ENCODE measurements around the gene MYF6.
"Not testable (repeated sequence)": the region's sequence is repeated elsewhere in the genome, so short reads cannot be mapped to it uniquely, and the experiment has no call there.

The MYF6 gene

DNA sequence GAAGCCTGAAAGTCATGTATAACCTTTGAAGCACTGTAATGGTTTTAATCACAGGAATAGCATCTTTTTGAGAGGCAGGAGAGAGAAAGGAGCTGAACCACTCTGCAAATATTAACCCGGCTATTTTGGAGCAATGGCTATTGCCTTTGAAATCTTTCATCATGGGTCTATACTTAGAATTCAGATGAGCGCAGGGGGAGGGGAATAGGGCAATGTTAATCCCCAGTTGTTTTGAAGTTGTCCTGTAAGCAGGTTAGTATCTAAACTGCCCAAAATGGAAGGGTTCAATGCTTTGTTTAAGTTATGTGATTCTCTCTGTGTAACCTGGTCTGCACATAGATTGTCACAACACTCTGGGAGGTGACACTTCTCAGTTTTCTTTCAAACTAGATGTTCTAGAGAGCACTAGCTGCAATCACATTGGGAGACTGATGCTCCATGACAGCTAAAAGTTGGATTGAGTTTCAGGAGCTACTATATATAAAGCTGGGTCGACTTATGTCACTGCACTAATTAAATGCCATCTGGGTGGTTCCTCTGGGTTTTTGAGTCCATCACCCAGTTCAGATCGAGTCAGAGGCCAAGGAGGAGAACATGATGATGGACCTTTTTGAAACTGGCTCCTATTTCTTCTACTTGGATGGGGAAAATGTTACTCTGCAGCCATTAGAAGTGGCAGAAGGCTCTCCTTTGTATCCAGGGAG, at the start of gene MYF6:
MYF6 (plus strand) TSS at position 509 of the 704 bp plus-strand sequence; CDS start at position 595, 86 bp downstream.
- no peak for DNase-seq

GRCh38 chr12:80659512-80660063, 47.8 kb upstream of the MYF6 start:
- no peak for DNase-seq

- DNase-seq = no peak
These were observed 44.8 kb upstream of the MYF6 start for GRCh38 chr12:80662586-80662985.

- DNase-seq = no peak
These were observed 37.2 kb upstream of the MYF6 start for GRCh38 chr12:80670214-80670613.

DNA sequence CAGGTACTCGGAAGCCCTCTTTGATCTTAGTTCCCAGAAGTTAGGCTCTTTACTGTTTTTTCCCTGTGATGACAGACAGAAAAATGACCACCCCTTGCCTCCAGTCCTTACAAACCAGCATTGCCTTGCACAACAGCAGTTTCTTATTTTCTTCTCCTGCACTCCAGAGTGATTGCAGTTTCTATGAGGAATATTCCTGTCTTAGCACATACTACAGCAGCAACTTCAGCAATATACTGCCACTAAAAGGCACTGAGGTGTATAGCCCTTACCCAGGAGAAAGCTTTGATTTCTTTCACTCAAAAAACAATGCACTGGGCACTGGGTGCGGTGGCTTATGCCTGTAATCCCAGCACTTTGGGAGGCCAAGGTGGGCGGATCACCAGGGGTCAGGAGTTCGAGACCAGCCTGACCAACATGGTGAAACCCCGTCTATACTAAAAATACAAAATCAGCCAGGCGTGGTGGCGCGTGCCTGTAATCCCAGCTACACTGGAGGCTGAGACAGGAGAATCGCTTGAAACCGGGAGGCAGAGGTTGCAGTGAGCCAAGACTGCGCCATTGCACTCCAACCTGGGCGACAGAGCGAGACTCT, 31.3 kb upstream of the MYF6 start:
- DNase-seq = not testable (repeated sequence)

GRCh38 chr12:80676856-80677255, 30.6 kb upstream of the MYF6 start:
- DNase-seq = no peak

- DNase-seq = no peak
These were observed 29.4 kb upstream of the MYF6 start for GRCh38 chr12:80677994-80678393.

DNA sequence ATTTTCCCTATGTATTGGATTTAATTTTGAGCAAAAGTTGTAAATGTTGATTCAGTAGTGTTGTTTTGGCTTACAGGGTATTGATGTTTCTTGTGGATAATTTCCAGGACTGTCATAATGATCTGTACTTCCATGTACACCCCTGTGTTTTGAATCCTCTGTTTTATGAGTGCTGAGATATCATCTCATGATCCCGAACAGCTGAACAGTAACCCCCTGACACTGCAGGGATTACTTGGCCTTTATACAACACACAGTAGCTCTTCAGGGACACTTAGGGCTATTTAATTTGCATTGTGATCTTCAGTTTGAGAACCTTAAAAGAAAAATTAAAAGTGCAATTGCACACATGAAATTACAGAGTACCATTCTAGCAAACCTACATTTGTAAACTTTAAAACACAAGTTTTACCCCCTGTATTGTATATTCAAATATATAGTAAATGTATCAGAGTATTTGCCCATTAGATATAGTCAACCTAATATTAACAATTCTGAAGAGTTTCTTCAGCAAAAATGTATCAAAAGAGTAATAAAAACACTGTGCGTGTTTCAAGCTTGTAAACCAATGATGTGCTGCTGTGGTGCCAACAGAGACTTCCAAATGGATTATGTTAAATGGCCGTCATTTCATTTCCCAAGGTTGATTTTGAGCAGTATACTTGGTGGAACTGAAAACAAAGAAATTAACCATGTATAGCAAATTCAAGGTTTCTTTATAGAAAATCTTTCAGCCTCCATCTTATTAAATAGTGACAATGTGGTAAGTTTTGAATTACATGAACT, 27.9 kb upstream of the MYF6 start:
- DNase-seq = no peak

GRCh38 chr12:80681287-80681686, 26.1 kb upstream of the MYF6 start:
- no peak for DNase-seq

GRCh38 chr12:80681786-80682185, 25.6 kb upstream of the MYF6 start:
- no peak for DNase-seq

GRCh38 chr12:80684077-80684495, 23.3 kb upstream of the MYF6 start:
- no peak for DNase-seq

GRCh38 chr12:80690090-80690489, 17.3 kb upstream of the MYF6 start:
- no peak for DNase-seq

DNA sequence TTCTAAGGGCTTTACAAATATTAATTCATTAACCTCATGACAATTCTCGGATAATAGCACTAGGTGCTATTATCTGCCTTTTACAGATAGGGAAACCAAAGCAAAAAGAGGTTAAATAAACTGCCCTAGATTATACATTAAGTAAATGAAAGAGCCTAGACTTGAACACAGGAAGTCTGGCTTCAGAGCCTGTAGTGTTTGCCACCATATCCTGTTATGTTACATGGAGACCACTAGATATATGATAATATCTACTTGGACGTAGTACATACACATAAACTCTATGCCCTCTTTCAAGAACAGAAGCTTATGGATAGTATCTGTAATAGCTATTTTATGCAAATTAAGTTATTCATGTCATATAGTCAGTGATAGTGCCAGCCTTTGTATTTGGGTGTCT, 16.9 kb upstream of the MYF6 start:
- DNase-seq = no peak

GRCh38 chr12:80692114-80692513, 15.3 kb upstream of the MYF6 start:
- DNase-seq = no peak

DNA sequence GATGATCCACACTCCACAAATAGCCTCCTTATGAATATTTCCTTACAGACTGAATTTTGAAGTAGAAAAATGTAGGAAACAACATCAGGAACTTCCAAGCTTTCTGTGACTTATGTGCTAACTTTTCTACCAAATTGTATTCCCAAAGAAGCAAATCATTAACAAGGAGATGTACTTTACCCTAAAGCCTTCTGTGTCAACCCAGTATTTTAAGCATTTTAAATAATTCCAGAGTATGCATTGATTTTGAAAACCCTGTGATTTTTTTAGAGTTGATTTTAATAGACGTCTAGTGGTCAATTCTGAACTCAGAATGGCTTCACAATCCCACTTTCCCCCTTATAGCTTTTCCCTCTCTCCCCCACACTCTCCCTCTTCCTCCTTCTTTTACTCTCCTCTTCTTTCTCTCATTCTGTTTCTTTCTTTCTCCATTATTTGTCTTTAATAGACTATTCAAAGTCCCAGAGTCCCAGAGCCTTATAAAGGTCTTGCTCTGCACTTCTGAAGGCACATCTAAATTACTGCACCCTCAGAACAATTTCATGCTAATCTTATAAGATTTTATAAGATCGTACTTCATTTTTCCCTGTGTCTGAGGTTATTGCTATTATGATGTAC, 10.1 kb upstream of the MYF6 start:
- DNase-seq = no peak

GRCh38 chr12:80698256-80698655, 9.2 kb upstream of the MYF6 start:
- no peak for DNase-seq

DNA sequence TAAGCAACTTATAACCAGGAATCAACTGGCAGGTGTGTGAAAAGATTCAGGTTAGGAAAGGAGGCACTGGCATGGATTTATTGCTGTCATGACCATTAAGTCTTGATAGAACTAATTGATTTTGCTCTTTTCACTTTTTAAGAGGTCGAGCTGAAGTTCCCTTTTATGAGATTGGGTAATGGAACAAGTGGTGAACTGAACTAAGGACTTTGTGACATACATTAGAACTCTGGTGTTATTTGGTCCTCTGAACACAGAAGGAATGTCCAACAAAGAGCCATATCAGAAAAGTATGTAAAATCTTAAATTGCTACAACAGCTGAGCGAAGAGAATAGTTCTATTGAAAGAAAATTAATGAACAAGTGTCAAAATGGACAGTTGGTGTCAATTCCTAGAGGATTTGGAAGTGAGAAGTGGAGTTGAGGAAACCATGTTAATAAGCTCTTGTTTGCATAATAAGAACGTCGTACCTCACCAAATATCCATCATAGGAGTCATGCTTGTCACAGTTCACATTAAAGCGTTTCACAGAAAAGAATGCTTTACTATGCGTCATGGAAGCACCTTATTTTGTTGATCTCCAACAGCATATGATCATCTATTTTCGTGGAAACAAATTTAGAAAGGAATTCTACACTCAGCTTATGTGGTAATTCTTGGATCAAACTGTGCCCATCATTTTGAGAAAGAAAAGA, 8.4 kb upstream of the MYF6 start:
- no peak for DNase-seq

DNA sequence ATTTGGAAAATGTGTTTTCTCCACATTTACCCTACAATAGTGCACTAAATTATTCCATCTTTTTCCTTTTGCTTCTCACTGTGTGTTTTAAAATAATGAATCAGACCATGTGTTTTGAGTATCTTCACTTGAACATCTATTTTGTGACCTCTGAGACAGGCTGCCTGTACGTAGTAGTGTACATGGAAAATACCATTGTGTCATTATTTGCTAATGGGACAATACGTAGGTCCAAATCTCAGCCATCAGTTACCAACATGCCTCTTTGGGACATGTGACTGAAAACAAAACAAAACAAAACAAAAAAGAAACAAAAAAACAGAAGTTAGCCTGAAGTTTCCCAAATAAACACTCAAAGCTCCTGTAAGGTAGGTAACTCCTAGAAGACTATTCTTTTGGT, 7.1 kb upstream of the MYF6 start:
- DNase-seq = no peak

- DNase-seq = no peak
These were observed 6.0 kb upstream of the MYF6 start for GRCh38 chr12:80701388-80701787.

DNA sequence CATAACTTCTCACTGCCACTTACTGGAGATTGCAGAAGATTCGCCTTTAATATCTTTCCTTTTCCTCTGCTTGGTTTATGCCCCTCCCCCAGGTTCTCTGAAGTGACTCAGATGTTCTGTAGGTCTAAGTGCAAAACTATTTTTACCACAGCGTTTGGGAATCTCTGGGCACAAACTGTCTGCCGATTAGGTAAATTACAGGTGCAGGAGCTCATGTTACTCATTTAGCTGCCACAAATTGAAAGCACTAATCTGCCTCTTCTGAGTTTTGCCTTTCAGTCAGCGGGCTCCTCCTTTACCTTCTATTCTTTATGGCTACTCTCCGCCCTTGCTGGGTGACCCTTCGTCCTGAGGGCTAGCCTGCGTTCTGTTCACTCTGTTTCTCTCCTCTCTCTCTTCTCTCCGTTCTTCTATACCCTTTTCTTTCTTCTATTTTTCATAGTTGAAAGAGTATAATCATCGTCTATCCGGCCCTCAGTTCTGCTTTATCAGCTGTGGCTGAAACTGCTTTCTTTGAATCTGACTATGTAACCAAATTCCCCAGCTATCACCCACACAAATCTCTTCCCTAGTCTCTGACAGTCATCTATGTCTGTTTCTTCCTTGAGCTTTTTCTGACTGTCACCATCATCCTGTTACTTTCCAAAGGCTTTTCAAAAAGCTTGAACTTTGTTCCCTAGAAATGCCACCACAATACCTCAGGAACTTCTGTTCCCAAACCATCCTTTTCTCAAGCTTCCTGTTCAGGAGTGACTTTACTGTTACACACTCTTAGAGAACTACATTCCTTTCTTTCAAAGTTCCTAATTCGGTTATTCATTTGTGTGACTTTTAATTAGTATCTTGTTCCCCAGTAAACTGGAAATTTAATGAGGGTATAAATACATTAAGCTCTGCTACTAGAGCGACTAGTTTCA, 4.3 kb upstream of the MYF6 start:
- no peak for DNase-seq

DNA sequence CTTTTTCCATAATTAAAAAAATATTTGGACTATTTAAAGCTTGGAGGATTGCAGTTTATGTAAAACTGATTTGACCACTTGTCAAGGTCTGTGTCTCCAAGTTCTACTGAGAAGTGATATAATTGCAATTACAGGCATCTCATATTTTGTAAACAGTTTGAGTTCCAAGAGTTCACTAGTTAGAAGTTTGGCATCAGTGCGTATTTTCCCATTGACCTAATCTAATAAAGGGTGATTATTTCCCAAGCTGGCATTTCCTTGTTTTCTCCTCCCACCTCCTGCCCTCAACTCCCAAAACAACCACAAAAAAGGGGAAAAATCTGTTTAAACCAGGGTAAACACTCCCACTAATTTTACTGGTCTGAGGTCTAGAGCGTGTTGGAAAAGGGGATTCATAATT, 3.0 kb upstream of the MYF6 start:
- DNase-seq = no peak

Measured in stimulated activated naive CD4-positive, alpha-beta T cell treated with Interleukin-2 at 50 U/mL for 16 hours (primary cell).